Activated T-cell treated with anti-CD3 and anti-CD28 coated beads, Interleukin-2, amount 50 U/mL, for 48 hours (primary cell): Measurements from ENCODE around the gene CARD14.

ENCODE experiments used
- DNase-seq, 2 experiments: peaks; one replicate each; pipeline ENCODE4 v3.0.0-alpha.2; 2020

CARD14 gene

GRCh38 chr17:80257716-80258213 is 87.9 kb downstream of the CARD14 start:
- DNase-seq = peak in 1 of 2 experiments; percentile 34

GRCh38 chr17:80258296-80258695 is 88.5 kb downstream of the CARD14 start:
- peak; percentile 53 to 61 for DNase-seq
